Kidney (tissue), 14 donors: ENCODE measurements around the gene HTT. TPM values are rescaled to one million over a fixed set of nuclear protein-coding genes. Genes with fewer than 3 reads are reported as not detected.

Source experiments
- DNase-seq, 5 donors: peaks; one replicate each; pipeline ENCODE4 v3.0.0-alpha.2; 2013 to 2020
- FAIRE-seq: peaks from 2 replicates; lab custom pipeline; 2012; peaks lifted over from hg19 to GRCh38; lab: Jason Lieb, UNC
- H3K27ac ChIP-seq, 2 donors: one replicate each; pipeline ENCODE4 v1.7.0; 2013; ENCODE audit warnings: low read depth in 2 of 2, low read length in 2 of 2, inconsistent platforms in 1 of 2
- H3K27me3 ChIP-seq: one replicate; pipeline ENCODE4 v1.7.1; 2013; ENCODE audit warnings: low read length, inconsistent platforms; ENCODE audit not compliant: control insufficient read depth, insufficient read depth
- H3K36me3 ChIP-seq, 3 donors: one replicate each; pipeline versions ENCODE4 v1.7.0 to v1.7.1; 2013; ENCODE audit warnings: low read length in 3 of 3, control low read depth in 1 of 3, inconsistent platforms in 1 of 3; ENCODE audit not compliant: insufficient read depth in 3 of 3, control insufficient read depth in 2 of 3
- H3K4me1 ChIP-seq, 3 donors: one replicate each; pipeline versions ENCODE4 v1.7.0 to v1.7.1; 2013; ENCODE audit warnings: low read length in 3 of 3, inconsistent platforms in 1 of 3, low read depth in 1 of 3; ENCODE audit not compliant: control insufficient read depth in 2 of 3, insufficient read depth in 2 of 3
- H3K4me3 ChIP-seq, 3 donors: one replicate each; pipeline versions ENCODE4 v1.7.0 to v1.8.1; 2013; ENCODE audit warnings: low read length in 3 of 3, control low read depth in 1 of 3, inconsistent platforms in 1 of 3
- H3K9ac ChIP-seq, 3 donors: one replicate each; pipeline versions ENCODE4 v1.7.0 to v1.7.1; 2013; ENCODE audit warnings: low read length in 3 of 3, control low read depth in 1 of 3, inconsistent platforms in 1 of 3
- H3K9me3 ChIP-seq, 3 donors: one replicate each; pipeline versions ENCODE4 v1.7.0 to v1.7.1; 2013; ENCODE audit warnings: low read length in 3 of 3, control low read depth in 1 of 3, inconsistent platforms in 1 of 3; ENCODE audit not compliant: control insufficient read depth in 2 of 3, insufficient read depth in 1 of 3
- CTCF ChIP-seq: IDR thresholded peaks from 3 replicates; pipeline ENCODE4 v1.5.1; 2012; ENCODE audit warnings: mild to moderate bottlenecking, moderate library complexity, borderline replicate concordance; ENCODE audit not compliant: insufficient read depth; ENCODE audit errors: extremely low read depth
- intact Hi-C: fragments of 100-400 bp; cut with DNase I; formaldehyde crosslinking; loops from one replicate; pipeline ENCODE4 v1.11.1; 2022
- polyA plus RNA-seq: library from polyadenylated mRNA; stranded (reverse); fragments of 350-450 nt; fragmentation: Illumina TruSeq; extraction: RNeasy Lipid Tissue Mini Kit (QIAGEN cat#74804); gene quantifications from one replicate; pipeline ENCODE4 v1.2.3, GENCODE V29; 2014; ENCODE audit warnings: low read depth, low replicate concordance; ENCODE audit not compliant: insufficient read depth
- total RNA-seq: library from RNA; stranded (reverse); fragmentation: NEBNext Ultra II Directional; extraction: Animal tissue kit (Norgen Biotek cat#: 25700); gene quantifications from one replicate; pipeline ENCODE4 v1.2.1, GENCODE V29; 2021
- donor health status: control.
- donor health status: control.
- donor health status: control.
- donor health status: control.
- donor health status: control.
- donor health status: DM: yes; HTN: yes; CAD: no.
- donor health status: Normal renal cell carcinoma (clear cell type).

Gene HTT
- total and polyA plus RNA-seq, 2 donors from 2014 or later, result 7.2 to 64.0 TPM

GRCh38 chr4:3213661-3214250 lies 139.3 kb downstream of the HTT start:
- Histone ChIP-seq H3K9ac (no peak overlapping the region), H3K36me3 (peaks cover 10 to 60% (median 57%) of the 10 kb centered on the region in 3 donors), H3K4me3 (no peak overlapping the region), H3K27me3 (no peaks in the 10 kb centered on the region), H3K9me3 (no peaks in the 10 kb centered on the region), H3K27ac (no peak overlapping the region), H3K4me1 (no peaks in the 10 kb centered on the region)
- intact Hi-C loops, result no loop called here
- FAIRE-seq (no peak), DNase-seq (peak in 1 of 5 donors; percentile 63)
- no peak for TF ChIP-seq CTCF

GRCh38 chr4:3215256-3215655 lies 140.8 kb downstream of the HTT start:
- DNase-seq (no peak), FAIRE-seq (no peak)
- intact Hi-C loops, result no loop called here
- no peak for TF ChIP-seq CTCF
- no peak overlapping the region for H3K27ac ChIP-seq
- H3K9me3 ChIP-seq, result no peaks in the 10 kb centered on the region
- peaks cover 8 to 59% (median 53%) of the 10 kb centered on the region in 3 donors for H3K36me3 ChIP-seq
- H3K4me3 ChIP-seq, result no peak overlapping the region
- no peaks in the 10 kb centered on the region for H3K27me3 ChIP-seq
- no peaks in the 10 kb centered on the region for H3K4me1 ChIP-seq
- no peak overlapping the region for H3K9ac ChIP-seq

- no peak overlapping the region for H3K27ac ChIP-seq
- H3K9ac ChIP-seq, result no peak overlapping the region
- intact Hi-C loops, result no loop called here
- H3K27me3 ChIP-seq, result no peaks in the 10 kb centered on the region
- H3K36me3 ChIP-seq, result peaks cover 8 to 62% (median 55%) of the 10 kb centered on the region in 3 donors
- FAIRE-seq, result no peak
- TF ChIP-seq CTCF, result no peak
- DNase-seq, result no peak
- no peaks in the 10 kb centered on the region for H3K9me3 ChIP-seq
- H3K4me1 ChIP-seq, result no peaks in the 10 kb centered on the region
- no peak overlapping the region for H3K4me3 ChIP-seq
Observed at GRCh38 chr4:3215733-3216132, 141.3 kb downstream of the HTT start.

- TF ChIP-seq CTCF, result no peak
- no peaks in the 10 kb centered on the region for H3K27me3 ChIP-seq
- intact Hi-C loops, result no loop called here
- peaks cover 7 to 66% (median 63%) of the 10 kb centered on the region in 3 donors for H3K36me3 ChIP-seq
- no peak overlapping the region for H3K4me3 ChIP-seq
- no peak overlapping the region for H3K9ac ChIP-seq
- DNase-seq (no peak), FAIRE-seq (no peak)
- H3K4me1 ChIP-seq, result no peaks in the 10 kb centered on the region
- H3K9me3 ChIP-seq, result no peaks in the 10 kb centered on the region
- H3K27ac ChIP-seq, result no peak overlapping the region
Observed at GRCh38 chr4:3217266-3217665, 142.8 kb downstream of the HTT start.
